NOMO-1 treated with dmso at 0.1 percent for 144 hours (cell line): ENCODE measurements around the gene LCE1A.

ENCODE experiments used
- DNase-seq: peaks from one replicate; lab custom pipeline; 2025; ENCODE audit not compliant: unreplicated experiment; lab: John Stamatoyannopoulos, UW

LCE1A gene

DNA sequence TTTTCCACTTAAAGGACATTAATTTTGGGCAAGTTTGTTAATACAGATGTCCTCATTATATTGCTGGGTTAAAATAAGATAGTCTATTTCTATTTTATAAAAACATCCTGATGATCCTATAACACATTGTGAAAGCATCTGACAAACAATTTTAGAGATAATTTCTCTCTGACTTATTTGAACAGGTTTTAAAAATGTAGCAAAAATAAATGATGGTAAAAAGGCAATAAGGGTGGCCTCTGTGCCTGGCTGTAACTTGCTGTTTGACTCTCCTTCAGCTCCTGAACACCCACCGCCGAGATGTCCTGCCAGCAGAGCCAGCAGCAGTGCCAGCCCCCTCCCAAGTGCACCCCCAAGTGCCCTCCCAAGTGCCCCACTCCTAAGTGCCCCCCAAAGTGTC, at the start of gene LCE1A:
Gene LCE1A, plus strand, starts transcription at position 301 of the 400 bp plus-strand sequence. Its CDS starts 0 bp downstream, at position 301.
- DNase-seq, result no peak

GRCh38 chr1:152777510-152778137, 49.6 kb upstream of the LCE1A start:
- DNase-seq, result no peak

DNA sequence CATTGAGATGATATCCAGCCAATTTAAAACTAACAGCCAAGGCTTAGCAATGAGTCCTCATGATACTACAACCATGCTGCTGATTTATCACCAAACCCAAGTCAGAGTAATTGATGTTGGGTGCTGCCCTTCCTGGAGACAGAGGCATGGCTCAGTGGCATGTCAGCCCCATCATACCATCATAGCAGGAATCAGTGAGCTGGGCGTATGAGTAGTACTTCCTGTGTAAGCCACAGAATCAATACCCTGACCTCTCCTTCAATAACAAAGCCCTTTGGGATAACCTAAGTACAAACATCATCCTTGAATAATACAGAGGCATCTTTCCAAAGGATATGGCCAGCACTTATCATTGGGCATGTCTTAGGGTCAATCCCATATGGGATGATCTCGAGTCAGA, 44.2 kb upstream of the LCE1A start:
- DNase-seq, result no peak

GRCh38 chr1:152786077-152786476, 41.2 kb upstream of the LCE1A start, which contains the start of gene LCE1E:
Gene LCE1E, plus strand, starts transcription at chr1:152786257. Its CDS starts 1,043 bp downstream, at chr1:152787300.
- DNase-seq, result no peak

- DNase-seq, result no peak
These were observed 31.6 kb upstream of the LCE1A start for GRCh38 chr1:152795686-152796085.

DNA sequence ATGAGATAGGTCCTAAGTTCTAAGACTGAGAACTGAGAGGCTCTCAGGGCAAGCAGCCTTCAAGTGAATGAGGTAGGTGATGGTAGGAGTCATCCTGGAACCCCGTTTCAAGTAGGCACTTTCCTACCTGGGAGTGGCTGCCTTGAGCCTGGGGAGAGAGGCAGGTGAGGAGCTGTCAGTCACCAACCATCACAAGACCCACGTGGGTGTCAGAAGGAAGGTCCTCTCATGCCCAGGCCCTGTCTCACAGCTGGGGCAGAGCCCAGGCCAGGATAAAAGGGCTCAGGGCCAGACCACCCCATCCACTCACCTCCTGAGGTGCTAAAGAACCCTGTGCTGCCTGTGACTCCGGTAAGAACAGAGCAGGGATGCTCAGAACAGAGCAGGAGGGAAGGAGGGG, 30.9 kb upstream of the LCE1A start, which contains the start of gene LCE1D:
Gene LCE1D, plus strand, starts transcription at position 301 of the 400 bp plus-strand sequence. CDS start 1,074 bp downstream, outside the sequence.
- DNase-seq, result no peak

GRCh38 chr1:152801333-152801732, 25.9 kb upstream of the LCE1A start:
- DNase-seq, result no peak

GRCh38 chr1:152806576-152806975, 20.7 kb upstream of the LCE1A start, which contains the start of gene LCE1C:
Gene LCE1C, minus strand, starts transcription at chr1:152806651. Its CDS starts 1,173 bp downstream, at chr1:152805478.
- DNase-seq, result no peak

GRCh38 chr1:152811050-152811449, 16.2 kb upstream of the LCE1A start:
- DNase-seq, result no peak

DNA sequence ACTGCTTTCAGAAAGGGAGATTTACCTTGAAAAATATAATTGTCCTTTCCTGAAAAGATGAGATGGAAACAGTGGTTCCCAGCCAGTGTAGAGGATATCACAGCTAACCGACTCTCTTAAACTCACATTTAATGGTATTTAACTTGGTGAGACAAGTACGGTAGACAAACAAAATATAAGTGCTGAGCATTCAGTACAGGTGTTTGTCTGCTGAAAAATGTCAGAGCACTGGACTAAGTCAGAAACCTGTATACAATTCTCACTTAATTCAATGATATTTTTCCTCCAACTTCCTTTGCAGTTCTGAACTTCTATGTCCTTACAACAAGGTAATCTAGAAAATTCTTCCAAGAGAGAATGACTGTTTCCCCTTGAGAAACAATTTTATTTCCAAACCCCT, 15.6 kb upstream of the LCE1A start, which contains the start of gene LCE1B:
Gene LCE1B, plus strand, starts transcription at position 301 of the 400 bp plus-strand sequence. CDS start 476 bp downstream, outside the sequence.
- no peak for DNase-seq

GRCh38 chr1:152817309-152817708, 10.0 kb upstream of the LCE1A start:
- DNase-seq, result no peak

GRCh38 chr1:152823294-152823693, 4.0 kb upstream of the LCE1A start:
- no peak for DNase-seq

GRCh38 chr1:152824964-152825363, 2.3 kb upstream of the LCE1A start:
- DNase-seq, result no peak

- no peak for DNase-seq
These were observed 9.6 kb downstream of the LCE1A start for GRCh38 chr1:152836870-152837269.

DNA sequence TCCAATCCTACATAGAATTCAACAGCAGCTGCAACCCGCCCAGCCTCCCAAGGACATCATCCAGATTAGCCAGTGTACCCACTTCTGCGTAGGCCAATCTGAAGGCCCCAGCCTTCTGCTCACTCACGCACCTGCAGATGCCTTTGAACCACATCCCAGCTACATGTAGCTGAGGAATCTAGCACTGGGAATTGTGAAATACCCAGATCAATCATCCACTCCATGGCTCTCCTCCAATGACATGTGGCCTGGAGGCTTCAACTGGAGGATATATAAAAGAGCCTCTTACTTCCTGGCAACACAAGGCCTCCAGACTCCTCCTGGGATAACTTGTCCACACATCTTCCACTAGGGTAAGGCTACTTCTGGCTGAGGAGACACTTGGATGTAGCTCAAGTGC, 15.3 kb downstream of the LCE1A start, which contains the start of gene LCE6A:
Gene LCE6A, plus strand, starts transcription at position 301 of the 400 bp plus-strand sequence. CDS start 665 bp downstream, outside the sequence.
- no peak for DNase-seq

DNA sequence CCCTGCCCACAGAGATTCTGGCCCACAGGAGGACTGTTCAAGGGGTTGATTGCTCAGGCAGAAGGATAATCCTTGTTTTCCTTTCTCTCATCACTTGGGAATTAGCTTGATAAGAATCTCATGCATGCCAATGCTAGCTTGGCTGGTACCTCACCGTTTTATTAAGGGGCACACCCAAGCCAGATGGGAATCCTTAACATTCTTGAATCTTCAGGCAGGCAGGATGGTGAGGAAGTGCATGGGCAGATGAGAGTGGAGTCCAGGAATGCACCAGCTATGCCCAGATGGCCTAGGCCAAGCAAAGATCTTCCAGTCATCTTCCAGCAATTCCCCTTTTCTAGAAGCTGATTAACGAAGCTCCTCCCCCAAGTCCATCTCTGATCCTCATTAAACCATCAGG, 28.4 kb downstream of the LCE1A start:
- no peak for DNase-seq

DNA sequence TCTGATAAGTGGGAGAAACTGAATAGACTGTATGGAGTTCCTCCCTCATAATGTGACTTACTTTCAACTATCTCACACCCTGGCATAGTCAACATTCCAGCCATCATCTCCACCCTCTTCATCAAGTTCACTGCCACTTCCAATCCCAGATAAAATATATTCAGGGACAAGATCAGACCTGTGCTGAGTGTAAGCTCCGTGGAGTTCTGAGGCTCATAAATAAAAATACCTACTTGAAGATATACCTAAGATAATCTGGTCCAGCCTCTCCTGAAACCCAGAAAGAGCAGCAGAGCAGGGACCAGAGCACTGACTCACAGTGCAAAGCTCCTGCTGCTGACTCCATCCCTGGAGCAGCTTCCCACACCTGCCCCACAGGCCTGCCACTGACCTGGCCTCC, 30.8 kb downstream of the LCE1A start:
- no peak for DNase-seq

DNA sequence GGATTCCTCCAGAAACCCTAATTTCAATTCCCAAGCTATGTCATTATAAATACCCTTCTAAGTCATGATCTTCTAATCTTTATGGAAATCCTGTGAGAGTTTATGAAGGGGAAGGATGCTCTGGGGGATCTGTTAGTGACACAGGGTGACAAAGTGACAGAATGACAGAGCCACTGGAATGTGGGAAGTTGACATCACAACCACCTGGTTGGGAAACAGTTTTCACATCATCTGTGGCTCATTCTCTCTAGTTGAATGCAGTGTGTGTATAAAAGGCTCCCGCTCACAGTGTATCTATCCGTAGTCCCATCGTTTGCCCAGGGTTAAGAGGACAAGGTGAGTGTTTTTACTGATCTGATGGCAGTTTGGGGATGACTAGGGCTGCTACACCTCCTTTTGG, 32.4 kb downstream of the LCE1A start, which contains the start of gene LCE7A:
Gene LCE7A, plus strand, starts transcription at position 301 of the 400 bp plus-strand sequence. CDS start 702 bp downstream, outside the sequence.
- no peak for DNase-seq

DNA sequence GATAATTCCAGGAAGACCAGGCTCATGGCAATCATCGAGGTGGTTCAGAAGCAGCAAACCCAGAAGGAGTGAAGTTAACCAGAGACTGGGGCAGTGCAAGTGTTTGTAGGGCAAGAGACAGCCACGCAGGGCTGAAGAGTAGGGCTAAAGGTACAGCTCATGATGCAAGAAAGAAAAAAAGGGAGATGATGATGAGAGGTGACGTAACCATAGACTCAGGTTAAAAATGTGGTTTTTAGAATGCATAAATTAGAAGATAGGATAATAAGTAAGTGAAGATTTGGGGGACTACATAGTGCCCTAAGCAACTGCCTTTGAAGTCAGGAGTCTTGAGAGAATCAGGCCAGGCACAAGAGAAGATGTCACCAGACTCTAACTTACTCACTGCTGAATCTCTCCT, 32.9 kb downstream of the LCE1A start:
- DNase-seq, result no peak

DNA sequence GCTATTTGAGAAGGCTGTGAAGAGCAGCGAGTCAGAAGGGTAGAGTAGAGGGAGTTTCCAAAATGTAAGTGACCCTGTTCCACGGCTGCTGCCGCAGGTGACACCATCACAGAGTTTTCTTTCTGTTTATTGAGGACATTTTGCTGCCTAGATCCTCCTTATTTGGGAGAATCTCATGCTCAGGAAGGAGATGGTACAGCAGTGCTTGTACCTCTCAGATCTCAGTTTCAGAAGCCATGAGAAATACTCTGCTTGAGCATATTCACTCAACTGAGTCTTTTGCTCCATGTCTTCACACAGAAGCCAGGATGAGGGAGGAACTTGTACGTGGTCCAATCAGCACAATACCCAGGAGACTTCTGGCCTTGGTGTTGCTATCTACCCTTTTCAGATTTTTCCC, 34.1 kb downstream of the LCE1A start:
- DNase-seq, result no peak

DNA sequence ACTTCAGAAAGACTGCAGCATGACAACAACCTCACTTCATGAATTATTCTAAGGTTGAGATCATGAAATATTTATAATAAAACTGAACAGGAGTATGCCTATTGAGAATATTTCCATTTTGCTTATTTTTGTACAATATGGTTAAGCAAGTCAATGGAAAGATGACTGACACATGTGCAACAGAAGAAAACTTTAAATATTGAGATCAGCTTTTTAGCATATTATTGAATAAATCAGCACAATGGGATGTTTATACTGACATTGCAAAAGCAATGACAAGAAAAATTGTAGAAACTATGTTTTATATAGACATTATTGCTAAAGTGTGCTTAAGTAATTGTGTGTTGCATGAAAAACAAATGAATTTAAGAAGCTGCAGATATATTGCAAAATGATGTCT, 37.2 kb downstream of the LCE1A start:
- DNase-seq, result no peak

DNA sequence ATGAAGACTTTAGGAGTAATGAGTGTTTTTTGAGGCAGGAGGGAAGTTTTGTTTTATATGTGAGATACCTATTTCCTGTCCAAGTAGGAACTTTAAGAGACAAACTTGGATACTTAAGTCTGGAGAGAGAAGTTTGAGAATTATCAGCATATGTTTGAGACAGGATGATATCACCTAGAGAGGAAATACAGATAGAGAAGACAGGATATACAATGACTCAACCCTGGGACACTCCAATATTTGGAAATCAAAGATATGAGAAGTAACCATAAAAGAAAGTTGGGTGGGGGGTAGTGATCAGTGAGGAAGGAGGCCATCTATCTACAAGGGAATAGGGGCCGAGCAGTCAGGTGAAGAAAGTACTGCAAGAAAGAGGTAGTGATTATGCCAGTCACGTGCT, 39.0 kb downstream of the LCE1A start:
- DNase-seq, result no peak
